ENCODE data around the gene FBXL15.
A peak's percentile ranks its signal among the peaks of the same experiment; 100 is the strongest.
"Not testable (repeated sequence)": the region's sequence is repeated elsewhere in the genome, so short reads cannot be mapped to it uniquely, and the experiment has no call there.

The FBXL15 gene

GRCh38 chr10:102431452-102432124 lies 11.0 kb downstream of the FBXL15 start:
- peak; percentile 46 for DNase-seq (ENCODE audit: low spot score)

GRCh38 chr10:102432162-102432950 lies 11.7 kb downstream of the FBXL15 start, which contains the start of gene CUEDC2:
CUEDC2 (minus strand) TSS chr10:102432574; CDS start chr10:102425188, 7,386 bp downstream.
- peak; percentile 94 for DNase-seq (ENCODE audit: low spot score)

GRCh38 chr10:102433619-102434046 lies 13.0 kb downstream of the FBXL15 start:
- DNase-seq (ENCODE audit: low spot score) = no peak

- no peak for DNase-seq (ENCODE audit: low spot score)
Measured at GRCh38 chr10:102434394-102435132, 13.9 kb downstream of the FBXL15 start.

- DNase-seq (ENCODE audit: low spot score) = no peak
Measured at GRCh38 chr10:102435133-102435497, 14.5 kb downstream of the FBXL15 start.

GRCh38 chr10:102435529-102436233 lies 15.0 kb downstream of the FBXL15 start:
- no peak for DNase-seq (ENCODE audit: low spot score)

GRCh38 chr10:102436312-102436711 lies 15.7 kb downstream of the FBXL15 start:
- DNase-seq (ENCODE audit: low spot score) = no peak

GRCh38 chr10:102437515-102437914 lies 16.9 kb downstream of the FBXL15 start:
- no peak for DNase-seq (ENCODE audit: low spot score)

GRCh38 chr10:102438374-102438773 lies 17.7 kb downstream of the FBXL15 start:
- DNase-seq (ENCODE audit: low spot score) = no peak

- no peak for DNase-seq (ENCODE audit: low spot score)
Measured at GRCh38 chr10:102444851-102445250, 24.2 kb downstream of the FBXL15 start.

GRCh38 chr10:102449321-102450123 lies 28.9 kb downstream of the FBXL15 start:
- no peak for DNase-seq (ENCODE audit: low spot score)

GRCh38 chr10:102450124-102450373 lies 29.4 kb downstream of the FBXL15 start:
- no peak for DNase-seq (ENCODE audit: low spot score)

GRCh38 chr10:102450374-102451104 lies 29.9 kb downstream of the FBXL15 start:
- DNase-seq (ENCODE audit: low spot score) = peak; percentile 91

GRCh38 chr10:102451105-102451969 lies 30.7 kb downstream of the FBXL15 start, which contains the start of gene C10orf95:
C10orf95 (minus strand) TSS chr10:102451543; CDS start chr10:102451093, 450 bp downstream.
- no peak for DNase-seq (ENCODE audit: low spot score)

GRCh38 chr10:102452672-102453340 lies 32.2 kb downstream of the FBXL15 start:
- peak; percentile 78 for DNase-seq (ENCODE audit: low spot score)

- DNase-seq (ENCODE audit: low spot score) = no peak
Measured at GRCh38 chr10:102453502-102453901, 32.9 kb downstream of the FBXL15 start.

- DNase-seq (ENCODE audit: low spot score) = not testable (repeated sequence)
Measured at GRCh38 chr10:102454662-102455487, 34.2 kb downstream of the FBXL15 start.

GRCh38 chr10:102455893-102456471 lies 35.3 kb downstream of the FBXL15 start:
- DNase-seq (ENCODE audit: low spot score) = peak; percentile 61
